Measurements from ENCODE around the gene CAMK1D. TPM values are rescaled to one million over a fixed set of nuclear protein-coding genes. Genes with fewer than 3 reads are reported as not detected.

Gene CAMK1D
- total RNA-seq, 1 donor from 2014 or later = 36.3 TPM

DNA sequence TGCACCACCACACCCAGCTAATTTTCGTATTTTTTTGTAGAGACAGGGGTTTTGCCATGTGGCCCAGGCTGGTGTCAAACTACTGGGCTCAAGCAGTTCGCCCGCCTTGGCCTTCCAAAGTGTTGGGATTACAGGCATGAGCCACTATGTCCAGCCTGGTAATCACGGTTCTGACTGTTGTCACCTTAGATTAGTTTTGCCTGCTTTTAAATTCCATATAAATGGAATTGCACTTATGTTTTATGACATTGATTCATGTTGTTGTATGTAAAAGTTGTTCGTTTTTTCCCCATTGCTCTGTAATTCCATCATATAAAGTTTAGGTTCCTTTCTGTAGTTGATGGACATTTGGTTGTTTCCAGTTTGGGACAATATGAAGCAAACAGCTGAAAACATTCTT is 106.0 kb downstream of the CAMK1D start:
- H3K9me3 Mint-ChIP-seq (ENCODE audit: low read depth) = no peaks in the 10 kb centered on the region
- no peaks in the 10 kb centered on the region for H3K27me3 Mint-ChIP-seq (ENCODE audit: low read depth)
- TF ChIP-seq, protein P1, sequence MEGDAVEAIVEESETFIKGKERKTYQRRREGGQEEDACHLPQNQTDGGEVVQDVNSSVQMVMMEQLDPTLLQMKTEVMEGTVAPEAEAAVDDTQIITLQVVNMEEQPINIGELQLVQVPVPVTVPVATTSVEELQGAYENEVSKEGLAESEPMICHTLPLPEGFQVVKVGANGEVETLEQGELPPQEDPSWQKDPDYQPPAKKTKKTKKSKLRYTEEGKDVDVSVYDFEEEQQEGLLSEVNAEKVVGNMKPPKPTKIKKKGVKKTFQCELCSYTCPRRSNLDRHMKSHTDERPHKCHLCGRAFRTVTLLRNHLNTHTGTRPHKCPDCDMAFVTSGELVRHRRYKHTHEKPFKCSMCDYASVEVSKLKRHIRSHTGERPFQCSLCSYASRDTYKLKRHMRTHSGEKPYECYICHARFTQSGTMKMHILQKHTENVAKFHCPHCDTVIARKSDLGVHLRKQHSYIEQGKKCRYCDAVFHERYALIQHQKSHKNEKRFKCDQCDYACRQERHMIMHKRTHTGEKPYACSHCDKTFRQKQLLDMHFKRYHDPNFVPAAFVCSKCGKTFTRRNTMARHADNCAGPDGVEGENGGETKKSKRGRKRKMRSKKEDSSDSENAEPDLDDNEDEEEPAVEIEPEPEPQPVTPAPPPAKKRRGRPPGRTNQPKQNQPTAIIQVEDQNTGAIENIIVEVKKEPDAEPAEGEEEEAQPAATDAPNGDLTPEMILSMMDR (IDR thresholded peaks at IDR 0.05) = no peak
- peak overlapping the region; percentile 62 for H3K27ac Mint-ChIP-seq (ENCODE audit: unreplicated experiment)
- H3K4me1 Mint-ChIP-seq (ENCODE audit: low read depth) = peaks cover 39% of the 10 kb centered on the region
- H3K36me3 Mint-ChIP-seq (ENCODE audit: low read depth) = no peaks in the 10 kb centered on the region
- no peak overlapping the region for H3K4me3 Mint-ChIP-seq (ENCODE audit: unreplicated experiment)
- no peak for DNase-seq (ENCODE audit: low spot score)

DNA sequence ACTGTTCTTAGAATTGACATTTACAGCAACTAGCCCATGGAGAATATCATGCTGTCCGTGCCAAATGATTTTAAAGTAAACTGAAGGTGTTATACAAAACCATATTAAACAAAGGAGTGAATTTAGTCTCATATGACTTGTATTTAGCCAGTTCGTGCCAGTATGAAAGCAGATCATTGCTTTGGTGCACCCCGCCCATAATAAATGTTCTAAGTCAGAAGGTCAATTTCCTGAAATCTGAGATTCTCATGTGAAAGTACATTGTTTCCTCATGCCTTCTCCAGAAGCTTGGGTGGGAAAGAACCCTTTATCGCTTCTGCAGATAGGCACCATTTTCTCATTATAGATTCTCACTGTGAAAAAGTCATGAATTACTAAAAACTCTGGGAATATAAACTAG is 106.4 kb downstream of the CAMK1D start:
- DNase-seq (ENCODE audit: low spot score) = no peak
- H3K27ac Mint-ChIP-seq (ENCODE audit: unreplicated experiment) = peak overlapping the region; percentile 62
- no peaks in the 10 kb centered on the region for H3K36me3 Mint-ChIP-seq (ENCODE audit: low read depth)
- TF ChIP-seq, protein P1 (IDR thresholded peaks at IDR 0.05) = no peak
- no peak overlapping the region for H3K4me3 Mint-ChIP-seq (ENCODE audit: unreplicated experiment)
- no peaks in the 10 kb centered on the region for H3K27me3 Mint-ChIP-seq (ENCODE audit: low read depth)
- H3K4me1 Mint-ChIP-seq (ENCODE audit: low read depth) = peaks cover 39% of the 10 kb centered on the region
- no peaks in the 10 kb centered on the region for H3K9me3 Mint-ChIP-seq (ENCODE audit: low read depth)

DNA sequence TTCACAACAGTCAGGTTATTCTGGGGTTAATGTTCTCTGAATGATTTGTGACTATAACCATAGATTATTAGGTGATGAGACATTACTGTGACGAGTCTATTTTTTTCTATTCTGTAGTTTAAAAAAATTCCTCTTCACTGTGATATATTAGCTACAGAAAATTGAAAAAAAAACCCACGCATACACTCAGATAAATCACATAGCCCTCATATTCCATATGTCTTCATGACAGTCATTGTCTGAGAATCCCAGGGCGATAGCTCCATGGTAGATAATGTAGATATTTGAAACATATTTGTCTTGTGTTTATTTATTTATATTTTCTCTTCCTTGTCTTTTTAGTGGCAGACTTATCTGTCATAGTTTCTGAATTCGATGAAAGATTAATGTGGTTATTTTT is 110.0 kb downstream of the CAMK1D start:
- no peak for DNase-seq (ENCODE audit: low spot score)
- no peak overlapping the region for H3K4me3 Mint-ChIP-seq (ENCODE audit: unreplicated experiment)
- H3K9me3 Mint-ChIP-seq (ENCODE audit: low read depth) = no peaks in the 10 kb centered on the region
- no peaks in the 10 kb centered on the region for H3K36me3 Mint-ChIP-seq (ENCODE audit: low read depth)
- TF ChIP-seq, protein P1 (IDR thresholded peaks at IDR 0.05) = no peak
- no peaks in the 10 kb centered on the region for H3K27me3 Mint-ChIP-seq (ENCODE audit: low read depth)
- peaks cover 39% of the 10 kb centered on the region for H3K4me1 Mint-ChIP-seq (ENCODE audit: low read depth)
- peak overlapping the region; percentile 78 for H3K27ac Mint-ChIP-seq (ENCODE audit: unreplicated experiment)

DNA sequence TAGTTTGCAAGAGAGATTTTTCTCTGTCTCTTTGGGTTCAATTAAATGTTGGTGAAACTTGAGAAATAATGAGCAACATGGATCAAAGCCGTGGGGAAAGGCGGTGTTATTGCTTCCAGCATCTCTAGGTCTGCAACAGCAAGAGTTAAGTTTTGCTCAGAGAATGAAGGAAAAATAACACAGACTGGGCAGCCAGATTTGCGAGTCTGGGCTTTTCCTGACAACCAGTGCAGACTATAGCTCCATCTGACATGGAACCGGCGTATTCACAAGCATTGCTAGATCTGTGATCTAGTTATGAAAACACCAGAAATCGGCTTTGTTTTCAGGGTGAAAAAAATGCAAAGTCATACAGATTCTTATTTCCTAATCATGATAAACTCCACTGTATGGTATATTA is 110.4 kb downstream of the CAMK1D start:
- Mint-ChIP-seq H3K9me3 (ENCODE audit: low read depth) (no peaks in the 10 kb centered on the region), H3K27me3 (ENCODE audit: low read depth) (no peaks in the 10 kb centered on the region), H3K27ac (ENCODE audit: unreplicated experiment) (peak overlapping the region; percentile 78), H3K4me3 (ENCODE audit: unreplicated experiment) (no peak overlapping the region), H3K36me3 (ENCODE audit: low read depth) (no peaks in the 10 kb centered on the region), H3K4me1 (ENCODE audit: low read depth) (peaks cover 38% of the 10 kb centered on the region)
- TF ChIP-seq, protein P1 (IDR thresholded peaks at IDR 0.05) = no peak
- DNase-seq (ENCODE audit: low spot score) = no peak

DNA sequence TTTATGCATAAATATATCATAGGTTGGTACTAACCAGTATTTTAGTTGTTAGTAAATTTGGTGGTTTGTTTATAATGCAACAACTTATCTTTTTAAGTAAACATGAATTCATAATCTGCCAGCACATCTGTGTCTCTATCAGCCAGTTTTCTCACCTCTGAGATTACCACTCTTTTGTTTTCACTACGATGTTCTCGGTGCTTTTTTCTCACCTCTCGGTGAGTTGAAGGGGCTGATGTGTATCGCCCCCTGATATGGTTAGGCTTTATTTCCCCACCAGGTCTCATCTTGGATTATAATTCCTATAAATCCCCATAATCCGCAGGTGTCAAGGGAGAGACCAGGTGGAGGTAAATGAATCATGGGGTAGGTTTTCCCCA is 114.1 kb downstream of the CAMK1D start:
- DNase-seq (ENCODE audit: low spot score) = no peak
- TF ChIP-seq, protein P1 (IDR thresholded peaks at IDR 0.05) = no peak
- Mint-ChIP-seq H3K36me3 (ENCODE audit: low read depth) (no peaks in the 10 kb centered on the region), H3K9me3 (ENCODE audit: low read depth) (no peaks in the 10 kb centered on the region), H3K27ac (ENCODE audit: unreplicated experiment) (no peak overlapping the region), H3K27me3 (ENCODE audit: low read depth) (no peaks in the 10 kb centered on the region), H3K4me3 (ENCODE audit: unreplicated experiment) (no peak overlapping the region), H3K4me1 (ENCODE audit: low read depth) (peaks cover 21% of the 10 kb centered on the region)
